ENCODE measurements around the gene SFXN2. TPM values are rescaled to one million over a fixed set of nuclear protein-coding genes. Genes with fewer than 3 reads are reported as not detected.
"Not testable (repeated sequence)": the region's sequence is repeated elsewhere in the genome, so short reads cannot be mapped to it uniquely, and the experiment has no call there.

The SFXN2 gene
- total RNA-seq, 1 experiment from 2014 or later: 21.2 TPM

DNA sequence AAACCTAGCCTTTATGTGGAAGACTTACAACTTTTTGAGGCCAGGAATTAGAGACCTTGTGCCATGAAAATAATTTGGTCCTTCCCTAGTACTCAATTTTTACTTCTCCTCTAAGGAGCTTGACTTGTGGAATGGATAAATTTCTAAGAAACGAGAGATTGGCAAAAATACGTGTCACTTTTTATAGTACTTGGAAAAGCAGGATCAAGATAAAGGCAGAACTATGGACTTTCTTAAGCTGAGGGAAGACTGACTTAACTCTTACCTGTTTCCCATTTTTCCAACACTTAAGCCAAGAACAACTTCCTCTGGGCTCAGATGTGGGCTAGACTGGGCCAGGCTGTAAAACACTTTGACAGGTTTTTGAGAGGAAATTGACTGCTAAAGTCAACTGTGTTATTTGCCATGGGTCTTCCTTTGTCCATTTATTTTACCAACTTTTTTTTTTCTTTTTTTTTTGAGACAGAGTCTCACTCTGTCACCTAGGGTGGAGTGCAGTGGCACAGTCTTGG, 27.3 kb downstream of the SFXN2 start:
- H3K9me3 Mint-ChIP-seq (ENCODE audit: low read depth, unreplicated experiment): peaks cover 3% of the 10 kb centered on the region
- TF ChIP-seq, protein P1, sequence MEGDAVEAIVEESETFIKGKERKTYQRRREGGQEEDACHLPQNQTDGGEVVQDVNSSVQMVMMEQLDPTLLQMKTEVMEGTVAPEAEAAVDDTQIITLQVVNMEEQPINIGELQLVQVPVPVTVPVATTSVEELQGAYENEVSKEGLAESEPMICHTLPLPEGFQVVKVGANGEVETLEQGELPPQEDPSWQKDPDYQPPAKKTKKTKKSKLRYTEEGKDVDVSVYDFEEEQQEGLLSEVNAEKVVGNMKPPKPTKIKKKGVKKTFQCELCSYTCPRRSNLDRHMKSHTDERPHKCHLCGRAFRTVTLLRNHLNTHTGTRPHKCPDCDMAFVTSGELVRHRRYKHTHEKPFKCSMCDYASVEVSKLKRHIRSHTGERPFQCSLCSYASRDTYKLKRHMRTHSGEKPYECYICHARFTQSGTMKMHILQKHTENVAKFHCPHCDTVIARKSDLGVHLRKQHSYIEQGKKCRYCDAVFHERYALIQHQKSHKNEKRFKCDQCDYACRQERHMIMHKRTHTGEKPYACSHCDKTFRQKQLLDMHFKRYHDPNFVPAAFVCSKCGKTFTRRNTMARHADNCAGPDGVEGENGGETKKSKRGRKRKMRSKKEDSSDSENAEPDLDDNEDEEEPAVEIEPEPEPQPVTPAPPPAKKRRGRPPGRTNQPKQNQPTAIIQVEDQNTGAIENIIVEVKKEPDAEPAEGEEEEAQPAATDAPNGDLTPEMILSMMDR (IDR thresholded peaks at IDR 0.05; ENCODE audit: unreplicated experiment): no peak
- peaks cover 15% of the 10 kb centered on the region for H3K4me1 Mint-ChIP-seq (ENCODE audit: low read depth, unreplicated experiment)
- peaks cover 23% of the 10 kb centered on the region for H3K36me3 Mint-ChIP-seq (ENCODE audit: insufficient read depth, unreplicated experiment)
- CTCF ChIA-PET: no interaction called here
- H3K4me3 Mint-ChIP-seq (ENCODE audit: low read depth, unreplicated experiment): no peak overlapping the region
- BruUV-seq (replicated peaks): no TSS peak
- intact Hi-C loops (cut with micrococcal nuclease; ENCODE audit: unreplicated experiment): no loop called here
- no peaks in the 10 kb centered on the region for H3K27me3 Mint-ChIP-seq (ENCODE audit: unreplicated experiment)
- no peak for DNase-seq
- no peak overlapping the region for H3K27ac Mint-ChIP-seq (ENCODE audit: unreplicated experiment)

DNA sequence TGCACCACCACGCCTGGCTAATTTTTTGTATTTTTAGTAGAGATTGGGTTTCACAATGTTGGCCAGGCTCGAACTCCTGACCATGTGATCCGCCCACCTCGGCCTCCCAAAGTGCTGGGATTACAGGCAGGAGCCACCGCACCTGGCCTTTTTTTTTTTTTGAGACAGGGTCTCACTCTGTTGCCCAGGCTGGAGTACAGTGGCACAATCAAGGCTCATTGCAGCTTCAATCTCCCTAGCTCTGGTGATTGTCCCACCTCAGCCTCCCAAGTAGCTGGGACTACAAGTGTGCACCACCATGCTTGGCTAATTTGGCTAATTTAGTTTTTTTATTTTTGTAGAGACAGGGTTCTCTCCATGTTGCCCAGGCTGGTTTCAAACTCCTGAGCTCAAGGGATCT, 27.9 kb downstream of the SFXN2 start:
- H3K27me3 Mint-ChIP-seq (ENCODE audit: unreplicated experiment); CTCF ChIA-PET; DNase-seq; H3K9me3 Mint-ChIP-seq (ENCODE audit: low read depth, unreplicated experiment); intact Hi-C loops (cut with micrococcal nuclease; ENCODE audit: unreplicated experiment); BruUV-seq (replicated peaks): not testable (repeated sequence)
- Mint-ChIP-seq H3K4me1 (ENCODE audit: low read depth, unreplicated experiment) (peaks cover 15% of the 10 kb centered on the region), H3K4me3 (ENCODE audit: low read depth, unreplicated experiment) (peak overlapping the region; percentile 96), H3K36me3 (ENCODE audit: insufficient read depth, unreplicated experiment) (peaks cover 23% of the 10 kb centered on the region), H3K27ac (ENCODE audit: unreplicated experiment) (peak overlapping the region; percentile 96)

DNA sequence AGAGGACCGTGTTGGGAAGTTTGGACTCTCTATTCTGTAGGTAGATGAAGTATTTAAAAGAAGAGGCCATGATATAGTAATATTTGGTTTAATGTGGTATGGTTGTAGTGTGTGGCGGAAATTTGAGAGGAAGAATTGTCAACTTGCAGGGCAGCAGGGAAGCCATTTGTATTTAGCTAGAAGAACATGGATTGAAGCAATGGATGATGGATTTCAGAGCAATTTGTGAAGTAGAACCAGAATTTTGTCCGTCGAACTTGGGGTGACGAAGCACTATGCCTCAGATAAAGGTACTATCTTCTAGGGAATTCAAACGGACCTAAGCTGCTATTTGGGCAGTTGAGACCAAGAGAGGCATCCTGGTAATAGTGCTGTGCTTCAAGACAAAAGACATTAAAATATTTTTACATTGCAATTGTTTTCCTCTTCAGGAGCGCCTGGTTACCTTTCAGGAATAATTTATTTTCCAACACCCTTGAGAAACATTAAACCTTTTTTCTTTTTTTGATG, 28.7 kb downstream of the SFXN2 start:
- intact Hi-C loops (cut with micrococcal nuclease; ENCODE audit: unreplicated experiment): no loop called here
- peaks cover 3% of the 10 kb centered on the region for H3K9me3 Mint-ChIP-seq (ENCODE audit: low read depth, unreplicated experiment)
- H3K27ac Mint-ChIP-seq (ENCODE audit: unreplicated experiment): peak overlapping the region; percentile 96
- H3K36me3 Mint-ChIP-seq (ENCODE audit: insufficient read depth, unreplicated experiment): peaks cover 23% of the 10 kb centered on the region
- CTCF ChIA-PET: interaction anchor here (0.7 to 1.0 kb wide), 2 partner anchors 9 to 755 kb away, joined by 3 to 5 read pairs; no protein-coding TSS in a partner anchor
- DNase-seq: no peak
- TF ChIP-seq, protein P1 (IDR thresholded peaks at IDR 0.05; ENCODE audit: unreplicated experiment): no peak
- H3K4me3 Mint-ChIP-seq (ENCODE audit: low read depth, unreplicated experiment): peak overlapping the region; percentile 96
- peaks cover 15% of the 10 kb centered on the region for H3K4me1 Mint-ChIP-seq (ENCODE audit: low read depth, unreplicated experiment)
- no peaks in the 10 kb centered on the region for H3K27me3 Mint-ChIP-seq (ENCODE audit: unreplicated experiment)
- BruUV-seq (replicated peaks): no TSS peak

DNA sequence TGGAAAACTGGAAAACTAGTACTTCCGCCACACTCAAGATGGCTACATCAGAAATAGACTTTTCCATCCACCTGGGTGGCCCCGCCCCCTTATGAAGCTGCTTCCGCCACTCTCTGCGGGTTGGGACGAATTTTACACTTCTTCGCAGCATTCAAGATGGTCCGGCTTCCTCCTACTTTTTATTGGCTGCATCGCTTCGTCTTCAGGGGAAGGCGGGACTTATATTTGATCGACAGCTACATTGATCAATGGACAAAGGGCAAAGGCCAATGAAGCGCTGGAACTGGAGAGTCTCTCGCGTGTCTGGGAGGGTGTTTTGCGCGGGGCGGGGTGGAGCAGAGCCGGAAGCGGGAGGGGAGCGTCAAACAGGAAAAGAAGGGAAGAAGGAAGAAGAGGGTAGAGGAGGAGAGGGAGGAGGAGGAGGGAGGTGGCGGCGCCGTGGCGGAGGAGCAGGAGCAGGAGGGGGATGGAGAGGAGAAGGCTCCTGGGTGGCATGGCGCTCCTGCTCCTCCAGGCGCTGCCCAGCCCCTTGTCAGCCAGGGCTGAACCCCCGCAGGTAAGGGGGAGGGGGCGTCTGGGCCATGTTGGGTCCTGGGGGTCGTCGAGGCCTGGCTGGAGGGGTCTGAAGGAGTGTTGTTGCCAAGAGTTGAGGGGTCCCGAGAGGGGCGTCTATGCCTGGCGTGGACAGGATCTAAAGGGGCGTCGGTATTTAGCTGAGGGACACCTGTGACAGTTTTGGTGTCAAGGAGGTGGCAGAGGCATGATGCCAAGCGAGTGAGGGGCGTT, 29.3 kb downstream of the SFXN2 start, which contains the start of gene WBP1L:
WBP1L (plus strand) TSS at position 361 of the 786 bp plus-strand sequence; CDS start at position 467, 106 bp downstream.
- Mint-ChIP-seq H3K36me3 (ENCODE audit: insufficient read depth, unreplicated experiment) (peaks cover 23% of the 10 kb centered on the region), H3K9me3 (ENCODE audit: low read depth, unreplicated experiment) (peaks cover 3% of the 10 kb centered on the region), H3K4me1 (ENCODE audit: low read depth, unreplicated experiment) (peaks cover 15% of the 10 kb centered on the region), H3K27me3 (ENCODE audit: unreplicated experiment) (no peaks in the 10 kb centered on the region), H3K27ac (ENCODE audit: unreplicated experiment) (peak within 1 kb of the TSS; percentile 96), H3K4me3 (ENCODE audit: low read depth, unreplicated experiment) (peak within 1 kb of the TSS; percentile 96)
- no TSS peak for BruUV-seq (replicated peaks)
- peak; percentile 91 for DNase-seq
- TF ChIP-seq, protein P1 (IDR thresholded peaks at IDR 0.05; ENCODE audit: unreplicated experiment): no peak
- intact Hi-C loops (cut with micrococcal nuclease; ENCODE audit: unreplicated experiment): no loop called here
- CTCF ChIA-PET: interaction anchor here (0.7 to 1.0 kb wide), 2 partner anchors 10 to 755 kb away, joined by 3 to 5 read pairs; no protein-coding TSS in a partner anchor
